Stimulated activated naive CD8-positive, alpha-beta T cell treated with anti-CD3 and anti-CD28 coated beads, Interleukin-15, amount 100 ng/mL, for 72 hours (primary cell): ENCODE results near the gene LRRC46.
A peak's percentile ranks its signal among the peaks of the same experiment; 100 is the strongest.

Experiments
- ATAC-seq: fragments of 150-1000 bp; cut with Tn5 transposase; 2 replicates; pipeline ENCODE4 v1.10.0; 2021; ENCODE audit warnings: mild to moderate bottlenecking, moderate library complexity
- DNase-seq, 2 donors: peaks; one replicate each; pipeline ENCODE4 v3.0.0; 2021 to 2022
- H3K27ac Mint-ChIP-seq, 2 donors: one replicate each; pipeline ENCODE4 v1.8.0; 2022; ENCODE audit warnings: mild to moderate bottlenecking in 2 of 2, mixed read lengths in 2 of 2, moderate library complexity in 2 of 2
- H3K27me3 Mint-ChIP-seq: one replicate; pipeline ENCODE4 v1.8.0; 2022; ENCODE audit warnings: mixed read lengths
- H3K4me1 Mint-ChIP-seq: one replicate; pipeline ENCODE4 v1.8.0; 2022; ENCODE audit warnings: mild to moderate bottlenecking, mixed read lengths
- H3K4me3 Mint-ChIP-seq, 2 donors: one replicate each; pipeline ENCODE4 v1.8.0; 2022; ENCODE audit warnings: mild to moderate bottlenecking in 2 of 2, mixed read lengths in 2 of 2, moderate library complexity in 1 of 2
- H3K9me3 Mint-ChIP-seq, 2 donors: one replicate each; pipeline ENCODE4 v1.8.0; 2022; ENCODE audit warnings: mixed read lengths in 2 of 2

LRRC46 gene

DNA sequence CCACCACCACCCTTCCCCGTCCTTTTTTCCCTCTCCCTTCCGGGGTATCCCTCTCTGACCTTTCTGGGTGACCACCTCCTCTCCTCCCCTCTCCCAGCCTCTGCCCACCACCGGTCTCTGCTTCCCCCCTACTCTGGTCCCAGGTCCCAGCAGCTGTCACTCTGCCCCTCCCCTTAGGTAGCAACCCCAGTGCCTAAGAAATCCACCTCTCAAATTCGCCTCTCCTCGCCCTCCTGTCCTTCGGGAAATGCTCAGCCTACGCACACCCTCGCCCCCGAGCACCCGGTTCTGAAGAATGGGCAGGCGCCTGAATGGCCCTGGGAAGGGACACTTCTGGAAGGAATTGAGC, 20.3 kb downstream of the LRRC46 start:
- DNase-seq (no peak), ATAC-seq (peak; percentile 19)
- Mint-ChIP-seq H3K9me3 (no peaks in the 10 kb centered on the region), H3K4me3 (peak overlapping the region; percentile 70 to 76), H3K27me3 (peaks cover 98% of the 10 kb centered on the region), H3K27ac (no peak overlapping the region), H3K4me1 (peaks cover 53% of the 10 kb centered on the region)

DNA sequence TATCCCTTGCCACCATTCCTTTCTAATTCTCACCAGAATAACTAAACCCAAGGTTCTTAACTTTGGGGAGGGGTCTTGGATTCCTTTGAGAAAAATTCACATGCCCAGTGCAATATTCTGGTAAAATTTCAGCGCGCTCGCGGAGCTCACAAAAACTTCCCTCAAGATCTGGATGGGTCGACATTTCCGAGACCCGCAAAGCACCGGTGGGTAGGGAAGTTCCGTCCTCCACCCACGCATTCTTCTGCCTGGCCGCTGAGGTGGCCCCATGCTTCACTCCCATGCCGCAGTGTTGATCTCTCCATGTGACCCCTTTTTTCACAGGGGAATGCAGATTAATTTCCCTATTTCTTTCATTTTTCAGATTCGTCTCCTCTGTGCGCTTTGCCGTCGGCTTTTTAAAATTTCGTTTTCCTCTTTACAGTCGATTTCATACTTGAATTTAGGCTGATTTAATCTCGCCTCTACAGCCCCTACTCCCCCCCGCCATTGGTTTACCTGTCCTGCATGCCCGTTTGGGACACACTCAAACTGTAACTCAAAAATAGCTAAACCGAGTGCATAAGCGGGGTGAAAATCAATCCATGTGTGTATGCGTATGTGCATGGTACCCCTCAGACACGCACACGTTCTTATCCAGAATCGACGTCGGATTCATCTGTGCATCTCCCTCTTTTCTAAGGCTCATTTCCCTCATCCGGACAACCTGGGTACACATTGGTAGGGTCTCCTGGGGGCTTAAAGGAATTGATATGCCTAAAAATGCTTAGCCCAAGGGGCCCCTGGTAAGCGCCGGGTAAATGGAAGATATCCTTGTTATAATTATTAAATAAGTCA, 20.9 kb downstream of the LRRC46 start:
- peak overlapping the region; percentile 70 to 76 for H3K4me3 Mint-ChIP-seq
- H3K27ac Mint-ChIP-seq, result no peak overlapping the region
- ATAC-seq (no peak), DNase-seq (no peak)
- peaks cover 47% of the 10 kb centered on the region for H3K4me1 Mint-ChIP-seq
- H3K9me3 Mint-ChIP-seq, result no peaks in the 10 kb centered on the region
- peaks cover 96% of the 10 kb centered on the region for H3K27me3 Mint-ChIP-seq

DNA sequence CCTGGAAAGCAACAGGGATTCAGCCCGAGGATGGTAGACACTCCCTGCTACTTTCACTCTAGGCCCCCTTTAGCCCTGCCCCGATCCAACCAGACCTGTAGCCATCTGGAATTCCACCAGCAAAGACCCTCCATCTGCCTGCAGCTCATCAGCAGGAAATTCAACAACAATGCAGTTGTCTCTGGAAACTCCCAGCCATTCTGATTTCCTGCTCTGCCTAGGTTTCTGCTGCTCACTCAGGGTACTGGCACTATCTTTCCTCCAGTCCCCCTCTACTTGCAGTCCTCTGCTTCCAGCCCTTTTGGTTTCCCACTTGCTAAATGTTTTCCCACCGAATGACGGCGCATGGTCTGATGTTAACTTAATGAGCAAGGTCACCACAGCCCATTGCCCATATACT, 22.1 kb downstream of the LRRC46 start:
- ATAC-seq (no peak), DNase-seq (no peak)
- Mint-ChIP-seq H3K27me3 (peaks cover 83% of the 10 kb centered on the region), H3K4me3 (no peak overlapping the region), H3K27ac (no peak overlapping the region), H3K9me3 (no peaks in the 10 kb centered on the region), H3K4me1 (peaks cover 44% of the 10 kb centered on the region)

DNA sequence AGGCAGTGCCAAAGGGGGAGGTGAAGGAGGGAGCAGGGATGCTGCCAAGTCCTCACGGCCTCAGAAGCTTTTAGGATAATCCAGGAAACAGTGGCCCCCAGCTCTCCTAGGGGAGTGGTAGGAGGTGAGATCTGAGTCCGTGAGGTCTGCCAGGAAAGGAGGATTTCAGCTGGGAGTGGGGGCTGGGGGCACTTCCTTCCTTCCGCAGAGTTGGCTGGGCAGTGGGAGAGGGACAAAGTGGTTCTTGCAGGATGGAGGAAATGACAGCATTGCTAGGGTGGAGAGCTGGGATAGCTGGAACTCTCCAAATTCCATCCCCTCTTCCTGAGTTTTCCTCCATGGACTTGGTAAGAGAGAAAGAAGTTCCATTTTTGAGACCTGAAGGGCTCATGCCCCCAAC, 24.3 kb downstream of the LRRC46 start:
- Mint-ChIP-seq H3K9me3 (no peaks in the 10 kb centered on the region), H3K27ac (peak overlapping the region in 1 of 2 donors; percentile 22), H3K4me1 (peaks cover 26% of the 10 kb centered on the region), H3K27me3 (peaks cover 79% of the 10 kb centered on the region), H3K4me3 (no peak overlapping the region)
- no peak for DNase-seq
- no peak for ATAC-seq

DNA sequence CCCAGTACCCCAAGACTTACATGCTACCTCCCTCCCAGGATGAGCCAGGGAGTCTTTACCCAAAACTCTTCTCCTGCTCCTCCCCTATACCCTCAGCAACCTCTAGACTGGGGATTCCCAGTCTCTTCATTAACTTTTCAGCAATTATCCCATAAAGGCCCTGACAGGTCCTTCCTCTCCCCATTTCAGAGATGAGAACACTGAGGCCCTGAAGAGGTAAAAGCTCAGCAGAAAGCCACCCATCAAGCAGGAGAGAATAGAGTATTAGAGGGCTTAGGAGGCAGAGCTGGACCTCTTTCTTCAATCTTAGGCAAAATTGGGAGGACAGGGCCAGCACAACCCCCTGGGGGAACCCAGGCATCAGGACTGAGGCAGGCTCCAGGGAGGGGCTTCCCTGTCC, 25.4 kb downstream of the LRRC46 start:
- H3K27ac Mint-ChIP-seq, result no peak overlapping the region
- DNase-seq, result no peak

DNA sequence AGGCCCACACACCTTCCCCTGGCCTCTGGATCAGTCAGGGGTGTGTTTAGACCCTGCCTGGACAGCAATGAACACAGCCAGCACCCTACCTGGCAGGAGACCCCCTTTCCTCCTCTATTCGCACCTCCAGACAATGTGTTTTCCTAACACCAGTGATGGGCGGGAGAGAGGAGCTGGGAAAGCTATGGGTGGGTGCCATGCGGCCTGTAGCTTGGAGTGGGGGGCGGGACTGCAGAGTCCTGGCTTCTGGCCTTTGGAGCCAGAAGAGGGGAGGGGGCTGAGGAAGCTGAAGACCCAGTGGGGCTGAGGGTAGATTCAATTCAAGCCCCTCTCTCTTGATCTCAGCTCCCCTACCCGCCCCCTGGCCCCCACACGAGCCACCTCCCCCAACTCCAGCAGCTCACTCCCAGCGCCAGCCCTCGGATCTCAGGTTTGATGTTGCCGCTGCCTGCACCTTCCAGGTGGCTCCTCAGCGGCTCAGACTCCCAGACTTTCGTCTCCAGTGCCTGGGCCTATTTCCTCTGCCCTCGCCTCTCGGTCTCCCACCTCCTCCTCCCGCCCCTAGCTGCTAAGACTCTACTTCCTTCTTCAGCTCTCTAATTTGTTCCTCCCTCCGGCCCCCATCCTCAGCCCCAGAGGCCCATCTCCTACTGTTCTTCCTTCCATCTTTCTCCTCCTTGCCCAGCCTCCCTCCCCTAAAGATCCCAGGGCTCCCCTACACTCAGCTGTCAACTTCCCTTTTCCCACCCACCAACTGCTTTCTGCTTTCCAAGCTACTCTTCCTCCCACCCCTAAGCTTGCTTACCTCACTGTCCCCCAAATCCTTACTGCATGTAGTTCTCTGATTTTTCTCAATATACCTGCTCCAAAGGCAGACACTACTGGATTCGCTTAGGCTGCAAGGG, 26.3 kb downstream of the LRRC46 start:
- Mint-ChIP-seq H3K27ac (no peak overlapping the region), H3K4me1 (peaks cover 10% of the 10 kb centered on the region)

More for the DNA sequence above, 25.4 kb downstream of the LRRC46 start:
- Mint-ChIP-seq H3K4me3 (no peak overlapping the region), H3K4me1 (peaks cover 19% of the 10 kb centered on the region), H3K9me3 (no peaks in the 10 kb centered on the region), H3K27me3 (peaks cover 70% of the 10 kb centered on the region)
- no peak for ATAC-seq

DNA sequence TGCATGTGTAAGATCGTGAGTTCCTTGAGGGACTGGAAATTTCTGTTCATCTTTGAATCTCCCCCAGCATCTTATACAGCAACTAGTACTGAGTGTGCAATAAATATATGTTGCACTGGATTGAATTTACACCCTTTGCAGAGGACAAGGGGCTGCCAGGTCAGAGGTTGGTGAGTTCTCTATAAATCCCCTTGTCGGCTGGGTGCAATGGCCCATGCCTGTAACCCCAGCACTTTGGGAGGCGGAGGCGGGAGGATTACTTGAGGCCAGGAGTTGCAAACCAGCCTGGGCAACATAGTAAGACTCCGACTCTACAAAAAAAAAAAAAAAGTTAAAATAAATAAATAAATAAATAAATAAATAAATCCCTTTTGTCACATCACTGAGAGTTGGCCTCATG, 28.9 kb downstream of the LRRC46 start:
- ATAC-seq (no peak), DNase-seq (no peak)
- H3K9me3 Mint-ChIP-seq, result no peaks in the 10 kb centered on the region
- H3K4me3 Mint-ChIP-seq, result no peak overlapping the region
- peaks cover 35% of the 10 kb centered on the region for H3K27me3 Mint-ChIP-seq
- peaks cover 10% of the 10 kb centered on the region for H3K4me1 Mint-ChIP-seq
- H3K27ac Mint-ChIP-seq, result no peak overlapping the region

More for the DNA sequence above, 26.3 kb downstream of the LRRC46 start:
- no peak for ATAC-seq
- Mint-ChIP-seq H3K27me3 (peaks cover 61% of the 10 kb centered on the region), H3K9me3 (no peaks in the 10 kb centered on the region), H3K4me3 (no peak overlapping the region)
- DNase-seq, result no peak

DNA sequence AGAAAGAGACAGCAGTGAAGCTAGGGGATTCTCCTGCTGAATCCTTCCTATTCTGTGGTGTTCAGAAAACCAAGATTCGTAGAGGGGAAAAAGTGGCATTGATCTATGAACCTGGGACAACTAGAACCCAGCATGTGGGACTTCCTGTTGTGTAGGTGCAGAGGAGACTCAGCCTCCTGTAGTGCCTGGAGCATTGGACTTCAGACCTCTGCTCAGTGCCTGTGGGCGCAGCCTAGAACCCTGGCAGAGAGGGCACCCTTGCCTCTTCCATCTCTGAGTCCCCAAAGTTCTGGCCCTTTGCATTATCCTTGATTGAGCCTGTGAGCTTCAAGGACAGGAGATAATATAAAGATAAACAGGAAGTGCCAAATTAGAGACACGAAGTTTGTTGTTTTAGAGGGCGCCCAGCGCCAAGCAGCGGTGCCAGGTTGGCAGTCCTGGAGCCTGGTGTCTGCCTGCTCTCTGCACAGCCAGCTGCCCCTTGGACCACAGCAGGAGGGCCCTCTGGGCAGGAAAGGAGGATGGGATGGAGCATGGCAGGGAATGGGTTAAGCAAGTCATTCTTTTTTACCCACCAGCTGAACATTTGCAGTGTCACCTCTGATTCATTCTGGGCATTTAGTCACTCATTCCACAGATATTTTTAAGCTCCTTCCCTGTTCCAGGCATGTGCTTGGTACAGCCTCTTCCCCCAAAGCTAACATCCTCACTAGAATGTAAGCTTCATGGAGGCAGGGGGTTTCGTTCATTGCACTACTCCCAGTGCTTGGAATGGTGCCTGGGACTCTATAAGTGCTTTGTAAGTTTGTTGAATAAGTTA, 31.4 kb downstream of the LRRC46 start:
- Mint-ChIP-seq H3K27ac (no peak overlapping the region), H3K27me3 (peaks cover 17% of the 10 kb centered on the region), H3K9me3 (no peaks in the 10 kb centered on the region), H3K4me1 (peaks cover 17% of the 10 kb centered on the region), H3K4me3 (no peak overlapping the region)
- no peak for ATAC-seq
- no peak for DNase-seq

DNA sequence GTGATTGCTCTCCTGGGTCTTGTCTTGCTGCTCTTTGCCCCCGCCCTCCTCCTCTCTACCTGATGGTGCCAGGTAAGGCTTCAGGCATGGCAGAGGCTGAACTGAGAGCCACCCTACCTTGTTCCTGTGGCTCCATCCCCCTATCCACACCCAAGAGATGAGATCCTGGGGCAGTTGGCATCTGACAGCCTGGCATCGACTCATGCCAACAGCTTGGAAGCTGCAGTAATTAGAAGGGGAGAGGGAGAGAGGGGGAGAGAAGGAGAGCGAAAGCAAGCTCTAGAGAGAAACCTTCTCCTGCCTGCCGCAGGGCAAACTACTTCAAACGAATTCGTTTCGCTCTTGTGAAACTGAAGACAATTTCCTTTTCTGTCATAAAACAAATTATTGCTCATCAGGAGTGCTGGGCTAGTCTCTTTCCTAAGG, 33.3 kb downstream of the LRRC46 start:
- DNase-seq (no peak), ATAC-seq (no peak)
- no peak overlapping the region for H3K4me3 Mint-ChIP-seq
- H3K27me3 Mint-ChIP-seq, result peaks cover 14% of the 10 kb centered on the region
- H3K9me3 Mint-ChIP-seq, result no peaks in the 10 kb centered on the region
- H3K27ac Mint-ChIP-seq, result peak overlapping the region in 1 of 2 donors; percentile 64
- peaks cover 17% of the 10 kb centered on the region for H3K4me1 Mint-ChIP-seq

DNA sequence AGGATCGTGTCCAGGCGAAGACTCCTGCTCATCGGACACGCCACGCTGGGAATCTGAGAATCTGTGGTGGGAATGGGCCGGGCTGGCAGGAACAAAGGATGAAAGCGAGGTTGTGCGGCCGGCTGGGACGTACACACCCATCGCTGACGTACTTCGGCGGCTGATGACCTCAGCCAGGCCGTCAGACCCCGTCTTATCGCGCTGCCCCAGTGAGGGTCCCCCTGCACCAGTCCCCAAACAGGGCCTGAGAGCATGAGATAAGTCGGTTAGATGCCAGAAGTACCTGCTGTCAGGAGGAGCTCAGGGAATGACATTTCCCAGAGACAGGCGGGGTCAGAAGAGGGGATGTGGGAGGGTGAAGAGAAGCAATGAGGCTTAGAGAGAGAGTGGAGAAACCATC, 35.5 kb downstream of the LRRC46 start:
- ATAC-seq, result no peak
- no peak for DNase-seq
- H3K27me3 Mint-ChIP-seq, result peaks cover 29% of the 10 kb centered on the region
- H3K27ac Mint-ChIP-seq, result no peak overlapping the region
- H3K4me3 Mint-ChIP-seq, result no peak overlapping the region
- peaks cover 17% of the 10 kb centered on the region for H3K4me1 Mint-ChIP-seq
- H3K9me3 Mint-ChIP-seq, result no peaks in the 10 kb centered on the region

DNA sequence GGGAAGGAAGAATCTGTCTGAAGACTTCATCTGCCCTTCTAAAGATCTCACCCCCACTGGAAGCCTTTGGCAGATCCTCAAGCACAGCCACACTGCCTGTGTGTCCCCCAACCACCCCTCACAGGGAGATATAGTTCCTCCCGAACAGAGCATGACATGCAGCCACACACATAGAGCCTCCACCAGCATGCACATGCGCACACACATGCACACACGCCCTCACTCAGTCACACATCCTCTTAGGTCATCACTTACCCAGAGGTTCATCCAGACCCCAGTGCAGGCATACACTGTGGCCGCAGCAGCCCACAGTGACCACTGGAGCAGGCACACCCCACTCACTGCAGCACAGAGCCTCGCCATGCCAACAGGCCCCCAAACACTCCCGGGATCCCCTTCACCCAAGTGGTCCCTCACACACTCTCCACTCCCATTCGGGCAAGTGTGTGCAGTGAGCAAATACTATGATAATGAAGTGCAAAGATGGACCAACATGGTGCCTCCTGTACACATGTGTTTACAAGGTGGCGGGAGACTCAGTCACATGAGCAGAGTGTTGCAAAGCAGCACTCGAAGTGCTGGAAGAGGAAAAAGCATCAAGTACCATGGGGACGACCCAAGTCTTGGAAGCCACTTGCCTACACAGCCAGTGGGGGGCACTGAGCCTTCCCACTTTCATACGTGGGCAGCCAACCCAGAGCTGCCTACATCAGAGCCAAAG, 36.5 kb downstream of the LRRC46 start:
- peaks cover 17% of the 10 kb centered on the region for H3K4me1 Mint-ChIP-seq
- no peak overlapping the region for H3K4me3 Mint-ChIP-seq
- H3K27ac Mint-ChIP-seq, result no peak overlapping the region
- H3K27me3 Mint-ChIP-seq, result peaks cover 39% of the 10 kb centered on the region
- no peak for DNase-seq
- H3K9me3 Mint-ChIP-seq, result no peaks in the 10 kb centered on the region
- no peak for ATAC-seq

DNA sequence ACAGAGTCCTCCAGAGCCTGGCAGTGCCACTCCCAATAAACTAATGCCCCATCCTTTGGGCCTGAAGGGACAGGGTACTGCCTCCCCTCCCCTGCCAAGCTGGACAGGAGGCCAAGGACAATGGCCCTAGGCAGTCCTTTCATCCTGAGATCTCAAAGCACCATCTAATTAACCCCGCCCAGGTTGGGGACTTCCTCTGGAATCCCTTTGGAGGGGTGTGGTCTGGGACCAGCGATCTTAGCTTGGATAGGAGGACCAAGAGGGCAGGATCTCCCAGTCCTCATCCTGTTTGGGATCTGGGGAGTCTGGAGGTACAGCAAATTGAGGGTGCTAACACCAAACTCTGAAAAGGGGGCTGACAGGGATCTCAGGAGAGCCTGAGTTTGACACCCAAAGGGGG, 37.6 kb downstream of the LRRC46 start:
- no peak for DNase-seq
- peaks cover 48% of the 10 kb centered on the region for H3K27me3 Mint-ChIP-seq
- no peaks in the 10 kb centered on the region for H3K9me3 Mint-ChIP-seq
- no peak for ATAC-seq
- no peak overlapping the region for H3K4me3 Mint-ChIP-seq
- H3K27ac Mint-ChIP-seq, result no peak overlapping the region
- H3K4me1 Mint-ChIP-seq, result peaks cover 17% of the 10 kb centered on the region

DNA sequence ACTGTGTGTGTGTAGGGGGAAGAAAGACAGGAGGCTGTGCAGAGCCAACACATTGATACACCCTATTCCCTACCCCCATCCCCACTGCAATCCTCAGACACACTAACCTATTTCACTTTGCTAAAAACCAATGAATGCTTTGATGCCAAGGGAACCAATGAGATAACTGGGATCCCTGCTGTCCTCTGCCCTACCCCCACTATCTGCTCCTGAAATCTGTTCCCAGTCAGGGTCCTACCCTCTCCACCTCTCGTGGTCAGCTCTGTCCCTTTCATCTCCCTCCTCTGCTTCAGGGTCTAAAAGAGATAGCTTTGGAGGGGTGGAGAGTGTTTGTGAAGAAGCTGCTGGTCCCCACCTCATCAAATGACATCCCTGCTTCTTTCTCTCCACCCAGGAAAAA, 38.6 kb downstream of the LRRC46 start:
- Mint-ChIP-seq H3K27ac (no peak overlapping the region), H3K27me3 (peaks cover 58% of the 10 kb centered on the region), H3K9me3 (no peaks in the 10 kb centered on the region), H3K4me3 (no peak overlapping the region), H3K4me1 (peaks cover 10% of the 10 kb centered on the region)
- ATAC-seq, result no peak
- no peak for DNase-seq

DNA sequence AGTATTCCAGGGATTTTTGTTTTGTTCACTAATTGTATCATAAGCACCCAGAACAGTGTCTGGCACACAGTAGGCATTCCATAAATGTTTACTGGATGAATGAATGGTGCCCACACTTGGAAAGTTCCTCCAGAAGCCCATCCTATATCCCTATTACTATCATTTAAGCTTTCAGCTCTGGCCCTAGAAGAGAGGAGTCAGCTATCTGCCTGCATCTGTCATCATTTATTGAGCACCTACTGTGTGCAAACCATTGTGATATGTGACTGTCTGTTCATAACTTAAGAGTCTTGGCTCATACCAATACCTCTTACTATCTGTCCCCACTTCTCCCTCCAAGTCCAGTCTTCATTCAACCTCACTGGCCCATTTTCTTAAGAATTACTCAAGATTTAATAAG, 39.6 kb downstream of the LRRC46 start:
- Mint-ChIP-seq H3K4me3 (no peak overlapping the region), H3K4me1 (no peaks in the 10 kb centered on the region), H3K27ac (no peak overlapping the region), H3K27me3 (peaks cover 65% of the 10 kb centered on the region), H3K9me3 (no peaks in the 10 kb centered on the region)
- DNase-seq (no peak), ATAC-seq (no peak)
